ENCODE data around the gene WDFY2. TPM values are rescaled to one million over a fixed set of nuclear protein-coding genes. Genes with fewer than 3 reads are reported as not detected.

WDFY2 gene
- total and polyA plus RNA-seq, 2 of the 8 experiments (the other 6 are each of a cell fraction or from before 2014, with no cell fraction given), result 13.9 to 29.0 TPM

- H3K79me1 ChIP-seq (ENCODE audit: low read depth, low read length), result no peaks in the 10 kb centered on the region
- peaks cover 0 to 7% (median 3%) of the 10 kb centered on the region in 4 experiments; a peak in 5 of 7 replicates for H3K4me1 ChIP-seq (replicated peaks in 1 of 4; ENCODE audit: control insufficient read depth in 3 of 4, insufficient read depth in 4 of 4, low read length in 3 of 4)
- no peak overlapping the region for H3K18ac ChIP-seq (ENCODE audit: extremely low read depth, low read length)
- no peak overlapping the region for H3K23ac ChIP-seq (ENCODE audit: insufficient read length)
- H4K8ac ChIP-seq (ENCODE audit: extremely low read depth, insufficient read depth, low read length), result no peak overlapping the region
- no peaks in the 10 kb centered on the region for H3K9me3 ChIP-seq (ENCODE audit: insufficient read depth in 2 of 2, low read depth in 1 of 2, low read length in 1 of 2)
- H3K4me3 ChIP-seq (ENCODE audit: extremely low read depth in 1 of 4, insufficient read depth in 2 of 4, low read depth in 3 of 4, low read length in 4 of 4), result no peak overlapping the region
- no peak overlapping the region for H2BK120ac ChIP-seq (replicated peaks; ENCODE audit: low read depth, low read length)
- H3K27ac ChIP-seq (ENCODE audit: low read depth, low read length), result no peak overlapping the region
- FAIRE-seq (no peak), DNase-seq (ENCODE audit: low read depth in 1 of 2, low spot score in 2 of 2) (no peak)
- H3K79me2 ChIP-seq (ENCODE audit: control insufficient read depth in 1 of 2, insufficient read depth in 2 of 2, low read length in 2 of 2), result no peaks in the 10 kb centered on the region
- no peak overlapping the region for H2BK20ac ChIP-seq (ENCODE audit: low read length)
- H2AFZ ChIP-seq (ENCODE audit: low read length), result no peak overlapping the region
- no peak overlapping the region for H4K91ac ChIP-seq (replicated peaks; ENCODE audit: insufficient read length, low read length)
- no peak overlapping the region for H3K56ac ChIP-seq (replicated peaks; ENCODE audit: insufficient read length, low read depth, low read length)
- no peaks in the 10 kb centered on the region for H3K36me3 ChIP-seq (ENCODE audit: control insufficient read depth in 2 of 4, insufficient read depth in 4 of 4, low read length in 3 of 4)
- 95% methylated on average over 7 of the region's 7 CpGs; no CpG with 5 or more reads in 1 of the 2 experiments for WGBS, 2 experiments (ENCODE audit: extremely low coverage in 1 of 2, insufficient coverage in 1 of 2, insufficient read length in 1 of 2, insufficient replicate concordance in 2 of 2, low coverage in 1 of 2, low lambda C conversion rate in 2 of 2, missing lambda C conversion rate in 1 of 2)
- H3K4me2 ChIP-seq (ENCODE audit: insufficient read depth in 1 of 2, low read depth in 2 of 2, low read length in 2 of 2), result no peak overlapping the region
- ChIA-PET POLR2A (ENCODE audit: partially characterized antibody) (interaction anchor here (0.8 to 3.1 kb wide), 5 partner anchors 10 to 345 kb away, joined by 3 to 23 read pairs (median 5); partner anchors contain the start of gene INTS6), CTCF (ENCODE audit: partially characterized antibody) (interaction anchor here (0.6 to 9.1 kb wide), 24 partner anchors 13 to 671 kb away, joined by 3 to 123 read pairs (median 6); no protein-coding TSS in a partner anchor)
- no peaks in the 10 kb centered on the region for H3K23me2 ChIP-seq (ENCODE audit: low read depth, low read length)
- no peak overlapping the region for H3K4ac ChIP-seq (replicated peaks; ENCODE audit: insufficient read length, low read depth, low read length)
- no peaks in the 10 kb centered on the region for H3K27me3 ChIP-seq (replicated peaks in 1 of 4; ENCODE audit: control insufficient read depth in 3 of 4, extremely low read depth in 1 of 4, insufficient read depth in 3 of 4, low read length in 3 of 4)
- H2AK5ac ChIP-seq (ENCODE audit: low read depth, low read length), result no peak overlapping the region
- no peak overlapping the region for H3K9ac ChIP-seq (replicated peaks in 1 of 4; ENCODE audit: extremely low read depth in 1 of 4, low read depth in 3 of 4, low read length in 3 of 4)
- no peak overlapping the region for H2BK15ac ChIP-seq (ENCODE audit: low read length)
- no peak overlapping the region for H2BK5ac ChIP-seq (ENCODE audit: low read depth, low read length)
- no peaks in the 10 kb centered on the region for H4K20me1 ChIP-seq (replicated peaks in 1 of 2; ENCODE audit: control insufficient read depth in 1 of 2, insufficient read depth in 2 of 2, low read length in 2 of 2)
- H4K5ac ChIP-seq (ENCODE audit: insufficient read length, low read depth, low read length), result no peak overlapping the region
- no peak overlapping the region for H2BK12ac ChIP-seq (ENCODE audit: low read depth, low read length)
- H3K14ac ChIP-seq (ENCODE audit: insufficient read length), result no peak overlapping the region
- no peak for TF ChIP-seq ATF2 (IDR thresholded peaks at IDR 0.05; ENCODE audit: low read length)
- TF ChIP-seq FOSL1 (IDR thresholded peaks at IDR 0.05; ENCODE audit: insufficient read depth, low read depth, low read length), result no peak
- no peak for TF ChIP-seq RNF2 (IDR thresholded peaks at IDR 0.05; ENCODE audit: borderline replicate concordance, low read depth, low read length, missing control alignments, poor library complexity, severe bottlenecking)
- no peak for TF ChIP-seq ASH2L (IDR thresholded peaks at IDR 0.05; ENCODE audit: low read length)
- TF ChIP-seq CBX5 (IDR thresholded peaks at IDR 0.05; ENCODE audit: low read depth, low read length), result no peak
- TF ChIP-seq NANOG (IDR thresholded peaks at IDR 0.05; ENCODE audit: insufficient read depth, low read depth, low read length, poor library complexity, severe bottlenecking), result no peak
- TF ChIP-seq SIN3A (conservative IDR thresholded peaks at IDR 0.05 in 1 of 2, IDR thresholded peaks at IDR 0.05 in 1 of 2; ENCODE audit: low read depth in 1 of 2, low read length in 2 of 2), result no peak
- no peak for TF ChIP-seq KDM4A (IDR thresholded peaks at IDR 0.05; ENCODE audit: low read depth, low read length, severe bottlenecking)
- TF ChIP-seq SRF (IDR thresholded peaks at IDR 0.05; ENCODE audit: low read depth, low read length), result no peak
- no peak for TF ChIP-seq JUND (IDR thresholded peaks at IDR 0.05; ENCODE audit: low read length)
- no peak for TF ChIP-seq SIRT6 (IDR thresholded peaks at IDR 0.05; ENCODE audit: low read length)
- TF ChIP-seq BACH1 (IDR thresholded peaks at IDR 0.05; ENCODE audit: low read length), result no peak
Measured at GRCh38 chr13:51796546-51796945, 212.3 kb downstream of the WDFY2 start.

Measured in H1 (cell line).